Transverse colon (tissue), 3 donors: ENCODE results near the gene PGM1.

Experiments used
- CTCF ChIP-seq, 5 experiments: fragments of 200-600 bp in 3 of 5; fragments of 450-650 bp in 2 of 5; sonication (generic) in 3 of 5; IDR thresholded peaks; 1 replicate in 2 of 5; 2 replicates in 3 of 5; pipeline ENCODE4 v1.5.1; 2016 to 2017; ENCODE audit warnings: antibody characterized with exemption in 5 of 5, inconsistent platforms in 3 of 5, mild to moderate bottlenecking in 2 of 5, moderate library complexity in 1 of 5
- POLR2A ChIP-seq: fragments of 450-650 bp; IDR thresholded peaks from one replicate; pipeline ENCODE4 v1.6.1; 2016; ENCODE audit warnings: antibody characterized with exemption, mild to moderate bottlenecking, moderate library complexity

- no peak for TF ChIP-seq CTCF (IDR thresholded peaks at IDR 0.05)
- no peak for TF ChIP-seq POLR2A
These were observed 55.5 kb downstream of the PGM1 start for GRCh38 chr1:63648689-63649088.
